B cell (primary cell): ENCODE measurements around the gene RARB. TPM values are rescaled to one million over a fixed set of nuclear protein-coding genes. Genes with fewer than 3 reads are reported as not detected.

Experiments used
- ATAC-seq: fragments of 200-7000 bp; cut with Tn5 transposase; one replicate; pipeline ENCODE4 v1.10.0; 2021; ENCODE audit warnings: low read depth, mild to moderate bottlenecking, moderate number of reproducible peaks, moderate library complexity
- CTCF ChIA-PET: fragments of 350-600 bp; sonication (Branson Sonifier 250); formaldehyde crosslinking; loops from one replicate; lab custom pipeline; 2021; ENCODE audit warnings: antibody characterized with exemption, inconsistent platforms; lab: Charles Lee
- POLR2A ChIA-PET: fragments of 350-600 bp; sonication (Branson Sonifier 250); formaldehyde crosslinking; loops from one replicate; lab custom pipeline; 2021; ENCODE audit warnings: antibody characterized with exemption; lab: Charles Lee
- DNase-seq: peaks from one replicate; pipeline ENCODE4 v3.0.0; 2013
- H2AFZ ChIP-seq: 2 replicates; pipeline ENCODE4 v1.6.1; 2012; ENCODE audit warnings: mild to moderate bottlenecking, low read depth, low read length; ENCODE audit not compliant: insufficient read depth, poor library complexity, severe bottlenecking
- H3K27ac ChIP-seq, 2 donors: 1 replicate in 1 of 2; 2 replicates in 1 of 2; pipeline ENCODE4 v1.5.1; 2012 to 2013; ENCODE audit warnings: low read length in 2 of 2, mild to moderate bottlenecking in 2 of 2, moderate library complexity in 1 of 2
- H3K27me3 ChIP-seq, 4 experiments: fragments of 200-600 bp in 1 of 4; sonication (generic) in 1 of 4; replicated peaks in 1 of 4; 1 replicate in 2 of 4; 2 replicates in 2 of 4; pipeline versions ENCODE4 v1.6.1 to v1.7.0; 2013 to 2016; ENCODE audit warnings: low read length in 3 of 4, mild to moderate bottlenecking in 2 of 4, mixed read lengths in 1 of 4, moderate library complexity in 1 of 4; ENCODE audit not compliant: insufficient read depth in 4 of 4, control insufficient read depth in 3 of 4; ENCODE audit errors: control extremely low read depth in 1 of 4
- H3K36me3 ChIP-seq, 2 experiments: replicated peaks in 1 of 2; 1 replicate in 1 of 2; 2 replicates in 1 of 2; pipeline versions ENCODE4 v1.6.1 to v1.7.1; 2013; ENCODE audit warnings: low read length in 1 of 2; ENCODE audit not compliant: insufficient read depth in 2 of 2, control insufficient read depth in 1 of 2; ENCODE audit errors: control extremely low read depth in 1 of 2, extremely low read depth in 1 of 2
- H3K4me1 ChIP-seq, 2 donors: fragments of 200-600 bp in 1 of 2; sonication (generic) in 1 of 2; 1 replicate in 1 of 2; 2 replicates in 1 of 2; pipeline versions ENCODE4 v1.5.1 to v1.6.1; 2013 to 2017; ENCODE audit warnings: low read length in 2 of 2; ENCODE audit not compliant: control insufficient read depth in 2 of 2, insufficient read depth in 2 of 2
- H3K4me2 ChIP-seq: replicated peaks from 2 replicates; pipeline ENCODE3; 2012; ENCODE audit warnings: mild to moderate bottlenecking, low read depth, low read length; ENCODE audit not compliant: poor library complexity, severe bottlenecking
- H3K4me3 ChIP-seq, 5 experiments: fragments of 200-600 bp in 1 of 5; sonication (generic) in 1 of 5; 1 replicate in 3 of 5; 2 replicates in 2 of 5; pipeline versions ENCODE4 v1.5.1 to v1.7.0; 2011 to 2016; ENCODE audit warnings: low read length in 4 of 5, mild to moderate bottlenecking in 4 of 5, low read depth in 2 of 5, control low read depth in 1 of 5, moderate library complexity in 1 of 5; ENCODE audit not compliant: insufficient read depth in 1 of 5; ENCODE audit errors: control extremely low read depth in 1 of 5, extremely low read depth in 1 of 5
- H3K79me2 ChIP-seq: fragments of 200-600 bp; sonication (generic); one replicate; pipeline ENCODE4 v1.6.0; 2016; ENCODE audit warnings: low read length; ENCODE audit not compliant: control insufficient read depth, insufficient read depth
- H3K9ac ChIP-seq: fragments of 200-600 bp; sonication (generic); 2 replicates; pipeline ENCODE4 v1.6.1; 2017; ENCODE audit warnings: mild to moderate bottlenecking, low read length, moderate library complexity
- H3K9me3 ChIP-seq, 3 donors: one replicate each; pipeline versions ENCODE4 v1.6.1 to v1.7.1; 2013; ENCODE audit warnings: low read length in 2 of 3; ENCODE audit not compliant: control insufficient read depth in 2 of 3, insufficient read depth in 1 of 3; ENCODE audit errors: control extremely low read depth in 1 of 3
- H4K20me1 ChIP-seq: 2 replicates; pipeline ENCODE4 v1.6.0; 2012; ENCODE audit warnings: mild to moderate bottlenecking, low read length; ENCODE audit not compliant: insufficient read depth, control insufficient read depth, poor library complexity, severe bottlenecking
- H3K27ac Mint-ChIP-seq: one replicate; pipeline ENCODE4 v1.8.0; 2021; ENCODE audit warnings: mixed read lengths
- H3K27me3 Mint-ChIP-seq: one replicate; pipeline ENCODE4 v1.8.0; 2021; ENCODE audit warnings: mixed read lengths
- H3K4me1 Mint-ChIP-seq: one replicate; pipeline ENCODE4 v1.8.0; 2021; ENCODE audit warnings: mixed read lengths
- H3K4me3 Mint-ChIP-seq: one replicate; pipeline ENCODE4 v1.8.0; 2021; ENCODE audit warnings: mixed read lengths
- H3K9me3 Mint-ChIP-seq: one replicate; pipeline ENCODE4 v1.8.0; 2022; ENCODE audit warnings: mixed read lengths; ENCODE audit not compliant: insufficient read depth
- EZH2 ChIP-seq: IDR thresholded peaks from 2 replicates; pipeline ENCODE4 v1.6.1; 2012; ENCODE audit warnings: borderline replicate concordance, low read depth, mild to moderate bottlenecking, moderate library complexity, low read length; ENCODE audit not compliant: insufficient read depth, poor library complexity, severe bottlenecking
- WGBS: methylation state at CpG from one replicate; pipeline ENCODE4 v1.1.5; 2013; ENCODE audit warnings: missing lambda C conversion rate; ENCODE audit not compliant: insufficient coverage; 5-methylcytosine and 5-hydroxymethylcytosine counted together
- intact Hi-C: fragments of 100-400 bp; cut with micrococcal nuclease; formaldehyde crosslinking; loops from one replicate; pipeline ENCODE4 v1.10.0; 2022
- polyA plus RNA-seq: library from polyadenylated mRNA; depleted of rRNA; stranded (reverse); fragments of >200 nt; gene quantifications from 2 replicates; pipeline ENCODE4 v1.2.3, GENCODE V29; 2012
- total RNA-seq, 2 donors: library from RNA; stranded (reverse); fragments of 120-200 nt in 1 of 2; gene quantifications; 1 replicate in 1 of 2; 2 replicates in 1 of 2; pipeline versions ENCODE4 v1.2.3 to v1.2.4, GENCODE V29; 2013 to 2022
- TF ChIP-seq, protein P1 (sequence below): fragments of 200-600 bp; IDR thresholded peaks from one replicate; pipeline ENCODE4 v1.8.0; 2022; ENCODE audit warnings: antibody characterized with exemption, mild to moderate bottlenecking

The RARB gene
- total and polyA plus RNA-seq, 2 donors (not counting 1 experiment from before 2014, with no cell fraction given), result not detected

DNA sequence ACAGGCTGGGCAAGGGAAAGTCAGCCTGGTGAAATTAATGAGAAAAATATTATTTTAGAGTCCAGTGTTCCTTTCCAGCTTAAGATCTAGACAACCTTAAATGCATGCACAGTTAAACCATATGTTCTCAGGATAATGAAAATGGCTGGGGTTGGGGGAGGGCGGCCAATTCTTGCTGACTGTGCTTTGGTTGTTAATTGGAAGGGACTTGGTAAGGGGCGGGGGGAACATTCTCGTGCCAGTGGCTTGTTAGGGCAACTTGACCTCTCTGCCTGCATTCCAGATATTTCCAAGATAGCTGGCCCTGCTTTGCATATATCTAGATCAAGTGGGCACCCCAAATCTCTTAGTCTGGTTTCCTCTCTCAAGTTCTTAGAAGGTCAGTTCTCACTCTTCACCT lies 124.2 kb downstream of the RARB start:
- TF ChIP-seq EZH2, result no peak
- TF ChIP-seq, protein P1, sequence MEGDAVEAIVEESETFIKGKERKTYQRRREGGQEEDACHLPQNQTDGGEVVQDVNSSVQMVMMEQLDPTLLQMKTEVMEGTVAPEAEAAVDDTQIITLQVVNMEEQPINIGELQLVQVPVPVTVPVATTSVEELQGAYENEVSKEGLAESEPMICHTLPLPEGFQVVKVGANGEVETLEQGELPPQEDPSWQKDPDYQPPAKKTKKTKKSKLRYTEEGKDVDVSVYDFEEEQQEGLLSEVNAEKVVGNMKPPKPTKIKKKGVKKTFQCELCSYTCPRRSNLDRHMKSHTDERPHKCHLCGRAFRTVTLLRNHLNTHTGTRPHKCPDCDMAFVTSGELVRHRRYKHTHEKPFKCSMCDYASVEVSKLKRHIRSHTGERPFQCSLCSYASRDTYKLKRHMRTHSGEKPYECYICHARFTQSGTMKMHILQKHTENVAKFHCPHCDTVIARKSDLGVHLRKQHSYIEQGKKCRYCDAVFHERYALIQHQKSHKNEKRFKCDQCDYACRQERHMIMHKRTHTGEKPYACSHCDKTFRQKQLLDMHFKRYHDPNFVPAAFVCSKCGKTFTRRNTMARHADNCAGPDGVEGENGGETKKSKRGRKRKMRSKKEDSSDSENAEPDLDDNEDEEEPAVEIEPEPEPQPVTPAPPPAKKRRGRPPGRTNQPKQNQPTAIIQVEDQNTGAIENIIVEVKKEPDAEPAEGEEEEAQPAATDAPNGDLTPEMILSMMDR, result no peak
- Mint-ChIP-seq H3K9me3 (no peaks in the 10 kb centered on the region), H3K27me3 (peaks cover 10% of the 10 kb centered on the region)

DNA sequence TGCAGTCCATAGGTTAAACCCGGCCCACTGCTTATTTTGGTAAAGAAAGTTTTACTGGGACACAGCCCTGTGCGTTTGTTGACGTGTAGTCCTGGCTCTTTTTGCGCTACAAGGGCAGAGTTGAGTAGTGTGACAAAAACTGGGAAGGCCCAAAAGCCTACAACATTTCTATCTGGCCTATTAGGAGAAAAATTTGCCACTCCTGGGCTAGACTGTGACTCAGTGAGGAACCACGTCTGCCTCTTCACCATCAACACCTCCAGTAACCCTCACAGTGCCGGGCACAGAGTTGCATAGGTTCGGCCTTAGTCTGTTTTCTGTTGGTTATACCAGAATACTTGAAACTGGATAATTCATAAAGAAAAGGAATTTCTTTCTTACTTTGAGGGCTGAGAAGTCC lies 126.3 kb downstream of the RARB start:
- Histone ChIP-seq H3K79me2 (no peaks in the 10 kb centered on the region), H3K4me3 (no peak overlapping the region), H3K9ac (no peak overlapping the region), H3K9me3 (no peaks in the 10 kb centered on the region), H4K20me1 (no peaks in the 10 kb centered on the region), H3K4me2 (no peak overlapping the region), H3K27ac (no peak overlapping the region), H3K4me1 (no peaks in the 10 kb centered on the region), H3K27me3 (peaks cover 0 to 2% (median 0%) of the 10 kb centered on the region in 4 experiments), H3K36me3 (no peaks in the 10 kb centered on the region), H2AFZ (no peak overlapping the region)
- CTCF ChIA-PET, result no interaction called here
- POLR2A ChIA-PET, result no interaction called here
- ATAC-seq (no peak), DNase-seq (no peak)
- no peaks in the 10 kb centered on the region for H3K4me1 Mint-ChIP-seq
- H3K27ac Mint-ChIP-seq, result no peak overlapping the region
- H3K9me3 Mint-ChIP-seq, result no peaks in the 10 kb centered on the region
- H3K27me3 Mint-ChIP-seq, result peaks cover 4% of the 10 kb centered on the region
- no peak overlapping the region for H3K4me3 Mint-ChIP-seq
- intact Hi-C loops, result no loop called here
- TF ChIP-seq EZH2, result no peak
- TF ChIP-seq, protein P1, result no peak
- WGBS, result no CpG with 5 or more reads among the region's 7 CpGs

More for the DNA sequence above, 124.2 kb downstream of the RARB start:
- H3K9me3 ChIP-seq, result no peaks in the 10 kb centered on the region
- no peak overlapping the region for H3K27ac ChIP-seq
- ATAC-seq, result no peak
- H3K9ac ChIP-seq, result no peak overlapping the region
- H3K4me2 ChIP-seq, result no peak overlapping the region
- no peak overlapping the region for H3K4me3 ChIP-seq
- no peaks in the 10 kb centered on the region for H3K79me2 ChIP-seq
- H3K4me1 ChIP-seq, result no peaks in the 10 kb centered on the region
- no peak overlapping the region for H2AFZ ChIP-seq
- no peak overlapping the region for H3K27ac Mint-ChIP-seq
- no peaks in the 10 kb centered on the region for H4K20me1 ChIP-seq
- intact Hi-C loops, result no loop called here
- no peaks in the 10 kb centered on the region for H3K4me1 Mint-ChIP-seq
- ChIA-PET CTCF (no interaction called here), POLR2A (no interaction called here)
- 100% methylated on average over 2 of the region's 3 CpGs for WGBS
- H3K36me3 ChIP-seq, result no peaks in the 10 kb centered on the region
- H3K4me3 Mint-ChIP-seq, result no peak overlapping the region
- DNase-seq, result no peak
- no peaks in the 10 kb centered on the region for H3K27me3 ChIP-seq
